B cell (primary cell): ENCODE results near the gene HOXD10. TPM values are rescaled to one million over a fixed set of nuclear protein-coding genes. Genes with fewer than 3 reads are reported as not detected.

Source experiments
- ATAC-seq: fragments of 200-7000 bp; cut with Tn5 transposase; one replicate; pipeline ENCODE4 v1.10.0; 2021; ENCODE audit warnings: low read depth, mild to moderate bottlenecking, moderate number of reproducible peaks, moderate library complexity
- CTCF ChIA-PET: fragments of 350-600 bp; sonication (Branson Sonifier 250); formaldehyde crosslinking; loops from one replicate; lab custom pipeline; 2021; ENCODE audit warnings: antibody characterized with exemption, inconsistent platforms; lab: Charles Lee
- POLR2A ChIA-PET: fragments of 350-600 bp; sonication (Branson Sonifier 250); formaldehyde crosslinking; loops from one replicate; lab custom pipeline; 2021; ENCODE audit warnings: antibody characterized with exemption; lab: Charles Lee
- DNase-seq: peaks from one replicate; pipeline ENCODE4 v3.0.0; 2013
- H2AFZ ChIP-seq: 2 replicates; pipeline ENCODE4 v1.6.1; 2012; ENCODE audit warnings: mild to moderate bottlenecking, low read depth, low read length; ENCODE audit not compliant: insufficient read depth, poor library complexity, severe bottlenecking
- H3K27ac ChIP-seq, 2 donors: 1 replicate in 1 of 2; 2 replicates in 1 of 2; pipeline ENCODE4 v1.5.1; 2012 to 2013; ENCODE audit warnings: low read length in 2 of 2, mild to moderate bottlenecking in 2 of 2, moderate library complexity in 1 of 2
- H3K27me3 ChIP-seq, 4 experiments: fragments of 200-600 bp in 1 of 4; sonication (generic) in 1 of 4; replicated peaks in 1 of 4; 1 replicate in 2 of 4; 2 replicates in 2 of 4; pipeline versions ENCODE4 v1.6.1 to v1.7.0; 2013 to 2016; ENCODE audit warnings: low read length in 3 of 4, mild to moderate bottlenecking in 2 of 4, mixed read lengths in 1 of 4, moderate library complexity in 1 of 4; ENCODE audit not compliant: insufficient read depth in 4 of 4, control insufficient read depth in 3 of 4; ENCODE audit errors: control extremely low read depth in 1 of 4
- H3K36me3 ChIP-seq, 2 experiments: replicated peaks in 1 of 2; 1 replicate in 1 of 2; 2 replicates in 1 of 2; pipeline versions ENCODE4 v1.6.1 to v1.7.1; 2013; ENCODE audit warnings: low read length in 1 of 2; ENCODE audit not compliant: insufficient read depth in 2 of 2, control insufficient read depth in 1 of 2; ENCODE audit errors: control extremely low read depth in 1 of 2, extremely low read depth in 1 of 2
- H3K4me1 ChIP-seq, 2 donors: fragments of 200-600 bp in 1 of 2; sonication (generic) in 1 of 2; 1 replicate in 1 of 2; 2 replicates in 1 of 2; pipeline versions ENCODE4 v1.5.1 to v1.6.1; 2013 to 2017; ENCODE audit warnings: low read length in 2 of 2; ENCODE audit not compliant: control insufficient read depth in 2 of 2, insufficient read depth in 2 of 2
- H3K4me2 ChIP-seq: replicated peaks from 2 replicates; pipeline ENCODE3; 2012; ENCODE audit warnings: mild to moderate bottlenecking, low read depth, low read length; ENCODE audit not compliant: poor library complexity, severe bottlenecking
- H3K4me3 ChIP-seq, 5 experiments: fragments of 200-600 bp in 1 of 5; sonication (generic) in 1 of 5; 1 replicate in 3 of 5; 2 replicates in 2 of 5; pipeline versions ENCODE4 v1.5.1 to v1.7.0; 2011 to 2016; ENCODE audit warnings: low read length in 4 of 5, mild to moderate bottlenecking in 4 of 5, low read depth in 2 of 5, control low read depth in 1 of 5, moderate library complexity in 1 of 5; ENCODE audit not compliant: insufficient read depth in 1 of 5; ENCODE audit errors: control extremely low read depth in 1 of 5, extremely low read depth in 1 of 5
- H3K79me2 ChIP-seq: fragments of 200-600 bp; sonication (generic); one replicate; pipeline ENCODE4 v1.6.0; 2016; ENCODE audit warnings: low read length; ENCODE audit not compliant: control insufficient read depth, insufficient read depth
- H3K9ac ChIP-seq: fragments of 200-600 bp; sonication (generic); 2 replicates; pipeline ENCODE4 v1.6.1; 2017; ENCODE audit warnings: mild to moderate bottlenecking, low read length, moderate library complexity
- H3K9me3 ChIP-seq, 3 donors: one replicate each; pipeline versions ENCODE4 v1.6.1 to v1.7.1; 2013; ENCODE audit warnings: low read length in 2 of 3; ENCODE audit not compliant: control insufficient read depth in 2 of 3, insufficient read depth in 1 of 3; ENCODE audit errors: control extremely low read depth in 1 of 3
- H4K20me1 ChIP-seq: 2 replicates; pipeline ENCODE4 v1.6.0; 2012; ENCODE audit warnings: mild to moderate bottlenecking, low read length; ENCODE audit not compliant: insufficient read depth, control insufficient read depth, poor library complexity, severe bottlenecking
- H3K27ac Mint-ChIP-seq: one replicate; pipeline ENCODE4 v1.8.0; 2021; ENCODE audit warnings: mixed read lengths
- H3K27me3 Mint-ChIP-seq: one replicate; pipeline ENCODE4 v1.8.0; 2021; ENCODE audit warnings: mixed read lengths
- H3K4me1 Mint-ChIP-seq: one replicate; pipeline ENCODE4 v1.8.0; 2021; ENCODE audit warnings: mixed read lengths
- H3K4me3 Mint-ChIP-seq: one replicate; pipeline ENCODE4 v1.8.0; 2021; ENCODE audit warnings: mixed read lengths
- H3K9me3 Mint-ChIP-seq: one replicate; pipeline ENCODE4 v1.8.0; 2022; ENCODE audit warnings: mixed read lengths; ENCODE audit not compliant: insufficient read depth
- CTCF ChIP-seq: fragments of 200-600 bp; IDR thresholded peaks from one replicate; pipeline ENCODE4 v1.8.0; 2022; ENCODE audit warnings: antibody characterized with exemption, mild to moderate bottlenecking
- EZH2 ChIP-seq: IDR thresholded peaks from 2 replicates; pipeline ENCODE4 v1.6.1; 2012; ENCODE audit warnings: borderline replicate concordance, low read depth, mild to moderate bottlenecking, moderate library complexity, low read length; ENCODE audit not compliant: insufficient read depth, poor library complexity, severe bottlenecking
- WGBS: methylation state at CpG from one replicate; pipeline ENCODE4 v1.1.5; 2013; ENCODE audit warnings: missing lambda C conversion rate; ENCODE audit not compliant: insufficient coverage; 5-methylcytosine and 5-hydroxymethylcytosine counted together
- intact Hi-C: fragments of 100-400 bp; cut with micrococcal nuclease; formaldehyde crosslinking; loops from one replicate; pipeline ENCODE4 v1.10.0; 2022
- polyA plus RNA-seq: library from polyadenylated mRNA; depleted of rRNA; stranded (reverse); fragments of >200 nt; gene quantifications from 2 replicates; pipeline ENCODE4 v1.2.3, GENCODE V29; 2012
- total RNA-seq, 2 donors: library from RNA; stranded (reverse); fragments of 120-200 nt in 1 of 2; gene quantifications; 1 replicate in 1 of 2; 2 replicates in 1 of 2; pipeline versions ENCODE4 v1.2.3 to v1.2.4, GENCODE V29; 2013 to 2022

HOXD10 gene
- total and polyA plus RNA-seq, 2 donors (not counting 1 experiment from before 2014, with no cell fraction given): not detected

DNA sequence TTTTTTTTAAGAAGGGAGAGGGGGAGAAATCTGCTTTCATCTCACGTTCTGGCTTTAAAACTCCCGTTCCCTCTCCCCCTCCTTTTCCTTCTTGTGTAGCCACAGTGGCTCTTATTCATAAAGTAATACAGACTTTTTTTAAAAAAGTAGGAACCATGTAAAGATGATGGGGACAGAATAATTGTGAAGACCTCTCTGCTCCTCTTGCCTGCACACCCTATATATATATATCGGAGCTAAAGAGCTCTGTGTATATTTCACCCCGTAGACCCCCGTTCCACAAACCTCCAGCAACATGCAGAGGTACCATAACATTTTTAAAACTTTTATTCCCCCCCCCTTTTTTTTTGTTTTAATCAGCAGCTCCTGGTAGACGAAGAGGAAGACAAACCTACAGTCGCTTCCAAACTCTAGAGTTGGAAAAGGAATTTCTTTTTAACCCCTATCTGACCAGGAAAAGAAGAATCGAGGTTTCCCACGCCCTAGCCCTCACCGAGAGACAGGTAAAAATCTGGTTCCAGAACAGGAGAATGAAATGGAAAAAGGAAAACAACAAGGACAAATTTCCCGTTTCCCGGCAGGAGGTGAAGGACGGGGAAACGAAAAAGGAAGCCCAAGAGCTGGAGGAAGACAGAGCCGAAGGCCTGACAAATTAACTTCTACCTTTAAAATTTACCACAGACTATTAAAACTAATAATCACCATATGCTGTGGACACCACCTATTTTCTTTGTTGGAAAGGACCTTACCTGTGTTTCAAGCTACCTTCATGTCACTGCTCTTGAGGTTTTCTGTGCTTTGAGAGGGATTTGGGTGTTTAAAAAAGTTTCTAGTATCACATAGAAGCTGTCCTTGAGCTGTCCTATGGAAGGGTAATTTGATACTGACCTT lies 14.6 kb downstream of the HOXD10 start:
- WGBS: no CpG with 5 or more reads among the region's 15 CpGs
- POLR2A ChIA-PET: no interaction called here

More for the DNA sequence above, 14.6 kb downstream of the HOXD10 start:
- Mint-ChIP-seq H3K27ac (no peak overlapping the region), H3K27me3 (peaks cover 77% of the 10 kb centered on the region), H3K4me3 (peak overlapping the region; percentile 63), H3K4me1 (peaks cover 34% of the 10 kb centered on the region), H3K9me3 (no peaks in the 10 kb centered on the region)
- intact Hi-C loops: loop anchor here (5.0 kb wide), 1 partner anchor 54 kb away; no protein-coding TSS in a partner anchor
- H3K9ac ChIP-seq: peak overlapping the region; percentile 30
- peak overlapping the region; percentile 23 for H2AFZ ChIP-seq
- H3K79me2 ChIP-seq: no peaks in the 10 kb centered on the region
- H3K4me3 ChIP-seq: peak overlapping the region in 1 of 5 experiments; percentile 29
- peak; percentile 29 for DNase-seq
- peaks cover 26 to 45% of the 10 kb centered on the region in 2 donors for H3K4me1 ChIP-seq
- TF ChIP-seq CTCF (no peak), EZH2 (peak; percentile 53)
- no peak overlapping the region for H3K27ac ChIP-seq
- no peak for ATAC-seq
- peaks cover 0 to 17% (median 0%) of the 10 kb centered on the region in 3 donors for H3K9me3 ChIP-seq
- H4K20me1 ChIP-seq: no peaks in the 10 kb centered on the region
- H3K27me3 ChIP-seq: peaks cover 0 to 84% (median 74%) of the 10 kb centered on the region in 4 experiments
- CTCF ChIA-PET: interaction anchor here (0.7 to 3.3 kb wide), 14 partner anchors 8 to 521 kb away, joined by 3 to 15 read pairs (median 5); partner anchors contain the start of gene HOXD1
- no peaks in the 10 kb centered on the region for H3K36me3 ChIP-seq
- H3K4me2 ChIP-seq: peak overlapping the region; percentile 71
